TTC549 (cell line): Measurements from ENCODE around the gene SLC39A2.
"Not testable (repeated sequence)": the region's sequence is repeated elsewhere in the genome, so short reads cannot be mapped to it uniquely, and the experiment has no call there.

Source experiments
- FAIRE-seq: peaks from 2 replicates; lab custom pipeline; 2012; peaks lifted over from hg19 to GRCh38; lab: Jason Lieb, UNC

Gene SLC39A2

GRCh38 chr14:21025371-21026273, 26.5 kb downstream of the SLC39A2 start:
- no peak for FAIRE-seq

GRCh38 chr14:21026274-21026987, 27.3 kb downstream of the SLC39A2 start:
- no peak for FAIRE-seq

- FAIRE-seq = no peak
Observed at GRCh38 chr14:21026988-21027315, 27.9 kb downstream of the SLC39A2 start.

GRCh38 chr14:21029917-21030316, 30.8 kb downstream of the SLC39A2 start, which contains the start of gene TPPP2:
Gene TPPP2, plus strand, starts transcription at chr14:21030217. Its CDS starts 365 bp downstream, at chr14:21030582.
- no peak for FAIRE-seq

- FAIRE-seq = no peak
Observed at GRCh38 chr14:21030531-21030930, 31.4 kb downstream of the SLC39A2 start.

GRCh38 chr14:21032326-21033132, 33.4 kb downstream of the SLC39A2 start:
- no peak for FAIRE-seq

GRCh38 chr14:21033133-21033698, 34.1 kb downstream of the SLC39A2 start:
- no peak for FAIRE-seq

- FAIRE-seq = no peak
Observed at GRCh38 chr14:21034707-21035106, 35.6 kb downstream of the SLC39A2 start, which contains the start of gene RNASE13. Gene RNASE13, minus strand, starts transcription at chr14:21034807. Its CDS starts 519 bp downstream, at chr14:21034288.

GRCh38 chr14:21036751-21037150, 37.7 kb downstream of the SLC39A2 start:
- no peak for FAIRE-seq

- FAIRE-seq = no peak
Observed at GRCh38 chr14:21037156-21037555, 38.1 kb downstream of the SLC39A2 start.

- FAIRE-seq = no peak
Observed at GRCh38 chr14:21038441-21039422, 39.6 kb downstream of the SLC39A2 start.

GRCh38 chr14:21039585-21040369, 40.7 kb downstream of the SLC39A2 start:
- FAIRE-seq = no peak

GRCh38 chr14:21040370-21040925, 41.4 kb downstream of the SLC39A2 start:
- no peak for FAIRE-seq

- not testable (repeated sequence) for FAIRE-seq
Observed at GRCh38 chr14:21040941-21041340, 41.8 kb downstream of the SLC39A2 start.

- FAIRE-seq = no peak
Observed at GRCh38 chr14:21041676-21042433, 42.8 kb downstream of the SLC39A2 start, which contains the start of gene RNASE7. Gene RNASE7, plus strand, starts transcription at chr14:21042362. Its CDS starts 631 bp downstream, at chr14:21042993.

GRCh38 chr14:21042918-21043317, 43.8 kb downstream of the SLC39A2 start:
- FAIRE-seq = no peak

GRCh38 chr14:21043387-21043973, 44.4 kb downstream of the SLC39A2 start:
- no peak for FAIRE-seq

GRCh38 chr14:21043974-21044618, 45.0 kb downstream of the SLC39A2 start:
- no peak for FAIRE-seq
